C4-2B (cell line): ENCODE measurements around the gene ERGIC1.

Experiments
- H3K27ac ChIP-seq: fragments of 450-650 bp; 2 replicates; pipeline ENCODE4 v1.5.1; 2017
- ZFX ChIP-seq: fragments of 450-650 bp; IDR thresholded peaks from 2 replicates; pipeline ENCODE4 v1.6.1; 2017
- TF ChIP-seq, protein P1 (sequence below): fragments of 450-650 bp; conservative IDR thresholded peaks from 2 replicates; pipeline ENCODE4 v1.5.1; 2017; ENCODE audit warnings: mild to moderate bottlenecking

ERGIC1 gene

DNA sequence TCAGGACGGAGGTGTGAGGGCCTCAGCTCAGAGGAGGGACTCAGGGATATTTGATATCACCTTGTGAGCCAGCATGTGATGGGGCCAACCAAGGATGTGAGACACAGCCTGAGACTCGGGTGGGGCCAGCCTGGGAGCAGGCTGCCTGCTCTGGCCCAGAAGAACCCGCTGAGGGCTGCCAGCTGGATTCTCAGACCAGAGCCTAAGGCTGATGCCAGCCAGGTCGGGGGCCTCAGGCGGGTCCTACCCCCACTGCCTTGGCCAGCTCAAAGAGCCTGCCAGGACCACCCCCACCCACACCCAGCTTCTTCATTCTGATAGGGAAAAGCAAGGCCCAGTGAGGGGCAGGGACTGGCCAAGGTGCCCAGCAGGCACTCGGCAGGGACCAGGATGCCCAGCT is 42.8 kb upstream of the ERGIC1 start:
- TF ChIP-seq ZFX, result no peak
- H3K27ac ChIP-seq, result no peak overlapping the region

DNA sequence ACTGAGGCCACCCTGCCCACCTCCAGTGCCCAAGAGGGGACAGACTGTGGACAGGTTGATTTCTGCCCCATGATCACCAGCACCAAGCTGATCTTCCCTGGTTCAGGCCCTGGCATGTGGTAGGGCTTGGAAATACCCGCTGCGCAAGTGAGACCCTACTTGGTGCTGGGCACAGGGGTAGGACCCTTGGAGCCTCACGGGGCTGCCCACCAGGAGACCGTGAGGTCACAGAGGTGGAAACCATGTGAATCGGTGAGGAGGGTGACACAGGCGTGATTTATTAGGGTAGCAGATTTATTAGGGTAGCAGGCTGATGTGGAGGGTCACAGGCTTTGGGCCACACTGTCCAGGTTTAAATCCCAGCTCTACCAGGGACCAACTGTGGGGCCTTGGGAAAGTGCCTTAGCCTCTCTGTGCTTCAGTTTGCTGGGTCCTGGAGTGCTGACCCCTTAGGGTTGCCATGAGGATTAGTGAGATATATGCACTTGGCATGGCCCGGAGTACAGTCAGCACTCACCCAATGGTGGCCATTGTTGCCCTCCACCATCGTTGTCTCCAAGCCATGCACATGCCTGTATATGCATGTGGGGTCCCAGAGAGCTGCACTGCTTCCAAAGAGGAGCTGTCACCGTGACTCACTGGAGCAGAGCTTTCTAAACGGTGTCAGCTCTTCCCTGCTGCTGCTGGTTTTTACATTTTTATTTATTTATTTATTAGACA is 42.2 kb upstream of the ERGIC1 start:
- H3K27ac ChIP-seq, result no peak overlapping the region
- TF ChIP-seq, protein P1, sequence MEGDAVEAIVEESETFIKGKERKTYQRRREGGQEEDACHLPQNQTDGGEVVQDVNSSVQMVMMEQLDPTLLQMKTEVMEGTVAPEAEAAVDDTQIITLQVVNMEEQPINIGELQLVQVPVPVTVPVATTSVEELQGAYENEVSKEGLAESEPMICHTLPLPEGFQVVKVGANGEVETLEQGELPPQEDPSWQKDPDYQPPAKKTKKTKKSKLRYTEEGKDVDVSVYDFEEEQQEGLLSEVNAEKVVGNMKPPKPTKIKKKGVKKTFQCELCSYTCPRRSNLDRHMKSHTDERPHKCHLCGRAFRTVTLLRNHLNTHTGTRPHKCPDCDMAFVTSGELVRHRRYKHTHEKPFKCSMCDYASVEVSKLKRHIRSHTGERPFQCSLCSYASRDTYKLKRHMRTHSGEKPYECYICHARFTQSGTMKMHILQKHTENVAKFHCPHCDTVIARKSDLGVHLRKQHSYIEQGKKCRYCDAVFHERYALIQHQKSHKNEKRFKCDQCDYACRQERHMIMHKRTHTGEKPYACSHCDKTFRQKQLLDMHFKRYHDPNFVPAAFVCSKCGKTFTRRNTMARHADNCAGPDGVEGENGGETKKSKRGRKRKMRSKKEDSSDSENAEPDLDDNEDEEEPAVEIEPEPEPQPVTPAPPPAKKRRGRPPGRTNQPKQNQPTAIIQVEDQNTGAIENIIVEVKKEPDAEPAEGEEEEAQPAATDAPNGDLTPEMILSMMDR, result no peak
- TF ChIP-seq ZFX, result no peak

DNA sequence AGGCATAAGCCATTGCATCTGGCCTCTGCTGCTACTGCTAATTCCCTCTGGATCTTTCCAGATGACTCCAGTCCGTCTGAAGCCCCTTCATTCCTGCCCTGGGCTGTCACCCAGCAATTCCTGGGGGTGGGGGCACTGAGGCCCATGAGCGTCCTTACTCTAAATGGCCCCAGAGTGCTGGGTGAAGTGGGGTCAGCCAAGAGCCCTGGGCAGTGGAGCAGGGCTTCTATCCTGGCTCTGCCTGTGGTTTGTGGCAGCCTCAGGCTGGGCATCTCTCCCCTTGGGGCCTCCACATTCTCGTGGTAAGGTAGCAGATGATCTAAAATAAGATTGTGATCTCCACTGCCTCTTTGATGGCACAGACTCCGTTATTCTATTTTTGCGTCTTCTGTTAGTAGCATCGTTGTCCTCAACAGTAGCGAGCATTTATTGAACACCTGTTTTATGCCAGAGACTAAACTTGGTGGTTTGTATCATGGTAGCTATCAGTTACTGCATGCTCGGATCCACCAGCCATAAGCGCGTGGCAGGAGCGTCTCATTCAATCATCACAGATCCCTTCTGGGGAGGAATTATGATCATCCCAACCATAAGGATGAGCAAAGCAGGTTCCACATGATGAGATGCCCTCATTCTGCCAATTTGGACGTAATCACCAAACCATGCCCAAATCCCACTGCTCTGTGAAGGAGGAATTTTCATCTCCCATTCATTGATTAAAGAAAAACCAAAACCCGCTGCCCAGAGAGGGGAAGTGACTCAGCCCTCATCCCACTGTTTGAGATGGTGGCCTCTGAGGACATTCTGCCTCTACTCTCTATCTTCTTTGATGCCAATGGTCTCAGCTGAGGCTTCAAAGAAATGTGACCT is 41.1 kb upstream of the ERGIC1 start:
- H3K27ac ChIP-seq, result no peak overlapping the region
- TF ChIP-seq, protein P1, result no peak
- no peak for TF ChIP-seq ZFX

DNA sequence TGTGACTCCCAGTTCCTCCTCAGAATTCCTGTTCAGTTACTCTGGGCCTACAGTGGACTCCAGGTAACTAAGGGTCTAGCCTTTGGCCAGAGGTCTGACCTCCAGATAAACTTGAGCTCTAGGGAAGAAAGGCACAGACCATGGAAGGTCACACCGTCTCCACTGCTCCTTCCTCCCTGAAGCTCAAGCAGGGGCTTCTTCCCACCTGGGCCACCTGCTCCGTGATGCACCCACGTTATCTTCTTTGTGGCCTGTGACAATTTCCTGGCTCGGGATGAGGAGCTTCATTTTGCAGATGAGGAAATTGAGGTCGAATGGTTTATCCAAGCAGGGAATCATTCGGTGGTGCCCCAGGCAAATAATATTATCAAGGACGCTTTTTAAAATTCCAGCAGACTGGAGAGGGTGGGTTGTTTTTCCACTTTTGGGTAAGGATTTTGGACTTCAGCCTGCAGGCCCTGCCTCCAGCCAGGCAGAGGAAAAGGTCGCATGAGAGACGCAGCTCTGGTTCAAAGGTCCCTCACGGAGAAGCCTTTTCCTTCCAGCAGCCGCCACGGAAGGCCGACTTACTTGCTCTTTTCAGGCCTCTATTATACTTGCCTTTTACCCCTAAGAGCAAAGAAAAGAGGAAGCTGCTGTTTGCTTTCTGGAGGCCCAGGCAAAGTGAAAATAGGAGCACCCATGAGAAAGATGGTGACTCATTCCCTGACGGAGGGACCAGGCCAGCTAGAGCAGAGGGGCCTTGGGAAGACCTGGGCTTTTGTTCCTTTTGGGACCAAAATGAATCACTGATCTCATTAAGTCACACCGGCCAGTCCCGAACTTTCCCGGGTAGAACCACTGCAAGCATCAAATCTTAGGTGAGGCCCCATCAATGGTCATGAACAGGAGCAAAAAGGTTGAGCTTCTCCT is 40.2 kb upstream of the ERGIC1 start:
- no peak overlapping the region for H3K27ac ChIP-seq
- TF ChIP-seq, protein P1, result no peak
- no peak for TF ChIP-seq ZFX

DNA sequence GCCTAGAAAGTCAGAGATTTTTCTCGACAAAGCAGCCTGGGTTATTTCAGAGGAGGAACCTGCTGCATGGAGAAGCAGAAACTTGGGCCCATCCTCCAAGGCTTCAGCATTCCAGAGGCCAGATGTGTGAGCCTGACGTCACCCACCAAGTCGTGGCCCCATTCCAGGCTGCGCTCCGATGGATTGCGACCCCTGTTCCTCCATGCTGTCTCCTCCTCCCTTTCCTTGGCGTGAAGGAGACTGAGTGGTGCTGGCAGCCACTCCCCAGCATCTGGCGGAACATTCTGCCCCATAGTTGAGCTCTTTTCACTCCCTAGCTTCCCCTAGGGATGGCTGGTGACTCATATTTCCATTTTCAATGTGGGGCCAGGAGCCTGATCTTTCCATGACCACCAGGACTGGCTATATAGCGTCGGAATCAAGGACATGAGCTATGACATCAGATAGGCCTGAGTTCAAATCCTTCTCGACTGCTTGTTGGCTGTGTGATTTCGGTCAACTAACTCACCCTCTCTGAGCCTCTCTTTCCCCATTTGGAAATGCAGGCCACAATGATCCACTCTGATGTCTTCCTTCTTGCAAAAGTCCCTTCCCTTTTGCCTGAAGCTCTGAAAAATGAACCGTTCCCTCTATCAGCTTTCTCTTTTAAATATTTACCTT is 38.6 kb upstream of the ERGIC1 start:
- H3K27ac ChIP-seq, result no peak overlapping the region
- TF ChIP-seq, protein P1, result no peak
- no peak for TF ChIP-seq ZFX

DNA sequence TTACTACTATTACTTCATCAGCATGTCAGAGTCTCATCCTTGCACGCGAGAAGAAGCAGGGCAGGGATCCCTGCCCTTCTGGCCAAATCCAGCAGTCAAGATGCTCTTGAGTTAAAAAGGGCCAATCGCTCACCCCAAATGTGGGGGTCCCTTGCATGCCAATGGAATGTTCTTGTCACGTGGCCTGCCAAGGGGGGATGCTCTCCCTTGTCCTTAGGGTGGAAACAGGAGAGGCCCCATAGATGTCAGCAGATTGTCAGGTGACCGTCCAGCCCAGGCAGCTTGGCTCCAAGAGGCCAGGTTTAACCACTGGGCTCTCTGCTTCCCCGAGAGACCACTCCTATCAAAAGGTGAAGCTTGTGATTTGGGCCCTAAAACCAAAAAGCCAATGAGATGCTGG is 37.7 kb upstream of the ERGIC1 start:
- TF ChIP-seq, protein P1, result no peak
- no peak for TF ChIP-seq ZFX
- no peak overlapping the region for H3K27ac ChIP-seq

DNA sequence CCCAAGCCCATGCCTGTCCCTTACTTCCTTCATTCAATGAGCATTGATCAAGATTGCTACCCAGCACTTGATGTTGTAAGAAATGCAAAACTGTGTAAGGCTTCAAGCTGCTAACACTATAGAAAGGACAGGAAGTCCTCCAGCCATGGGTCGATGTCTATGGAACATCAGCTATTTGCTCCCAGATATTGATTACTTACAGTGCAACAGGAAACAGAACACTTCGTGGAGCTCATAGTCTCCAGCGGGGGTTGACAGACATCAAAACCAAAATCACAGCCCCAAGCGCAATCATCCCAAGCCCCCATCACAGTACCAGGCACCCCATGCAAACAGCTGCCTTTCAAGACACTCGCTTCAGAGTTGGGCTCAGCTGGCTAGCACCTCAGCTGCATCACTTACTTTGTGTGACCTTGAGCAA is 36.3 kb upstream of the ERGIC1 start:
- H3K27ac ChIP-seq, result no peak overlapping the region
- TF ChIP-seq, protein P1, result no peak
- TF ChIP-seq ZFX, result no peak
